Testis (tissue), 3 donors: Measurements from ENCODE around the gene NPAS2. TPM values are rescaled to one million over a fixed set of nuclear protein-coding genes. Genes with fewer than 3 reads are reported as not detected.

Experiments
- DNase-seq: peaks from one replicate; pipeline ENCODE4 v3.0.0-alpha.2; 2019
- H3K27ac ChIP-seq, 2 donors: fragments of 200-600 bp; sonication (generic); one replicate each; pipeline ENCODE4 v1.5.1; 2019
- H3K27me3 ChIP-seq: fragments of 200-600 bp; sonication (generic); one replicate; pipeline ENCODE4 v1.5.1; 2019
- H3K36me3 ChIP-seq: fragments of 200-600 bp; sonication (generic); one replicate; pipeline ENCODE4 v1.5.1; 2017; ENCODE audit warnings: low read depth; ENCODE audit errors: missing control alignments
- H3K4me1 ChIP-seq: fragments of 200-600 bp; sonication (generic); one replicate; pipeline ENCODE4 v1.5.1; 2019
- H3K4me3 ChIP-seq, 2 donors: fragments of 200-600 bp; sonication (generic); one replicate each; pipeline ENCODE4 v1.5.1; 2017 to 2019
- H3K9me3 ChIP-seq: fragments of 200-600 bp; sonication (generic); one replicate; pipeline ENCODE4 v1.5.1; 2017
- POLR2A ChIP-seq: fragments of 450-650 bp; IDR thresholded peaks from one replicate; pipeline ENCODE4 v1.6.1; 2017; ENCODE audit warnings: antibody characterized with exemption, mild to moderate bottlenecking, moderate library complexity
- WGBS, 2 donors: methylation state at CpG; one replicate each; pipeline ENCODE4 v1.1.5; 2018; 5-methylcytosine and 5-hydroxymethylcytosine counted together
- intact Hi-C: fragments of 100-400 bp; cut with DNase I; formaldehyde crosslinking; loops from one replicate; pipeline ENCODE4 v1.15.1; 2023; ENCODE audit warnings: low total_unique reads
- polyA plus RNA-seq: library from polyadenylated mRNA; stranded (reverse); fragments of 350-450 nt; fragmentation: Illumina TruSeq; extraction: RNeasy Lipid Tissue Mini Kit (QIAGEN cat#74804); gene quantifications from one replicate; pipeline ENCODE4 v1.2.3, GENCODE V29; 2014; ENCODE audit warnings: low read depth, low replicate concordance; ENCODE audit not compliant: insufficient read depth
- total RNA-seq, 2 donors: library from RNA; depleted of rRNA; stranded (reverse); fragments of >200 nt; gene quantifications; one replicate each; pipeline ENCODE4 v1.2.3, GENCODE V29; 2016
- TF ChIP-seq, protein P1 (sequence below), 3 experiments: fragments of 450-650 bp in 2 of 3; fragments of 200-600 bp in 1 of 3; sonication (generic) in 1 of 3; IDR thresholded peaks; one replicate each; pipeline ENCODE4 v1.5.1; 2016 to 2019; ENCODE audit warnings: antibody characterized with exemption in 3 of 3, mild to moderate bottlenecking in 2 of 3, moderate library complexity in 1 of 3

Gene NPAS2
- total and polyA plus RNA-seq, 3 donors from 2014 or later: 20.4 to 64.2 (median 46.7) TPM

DNA sequence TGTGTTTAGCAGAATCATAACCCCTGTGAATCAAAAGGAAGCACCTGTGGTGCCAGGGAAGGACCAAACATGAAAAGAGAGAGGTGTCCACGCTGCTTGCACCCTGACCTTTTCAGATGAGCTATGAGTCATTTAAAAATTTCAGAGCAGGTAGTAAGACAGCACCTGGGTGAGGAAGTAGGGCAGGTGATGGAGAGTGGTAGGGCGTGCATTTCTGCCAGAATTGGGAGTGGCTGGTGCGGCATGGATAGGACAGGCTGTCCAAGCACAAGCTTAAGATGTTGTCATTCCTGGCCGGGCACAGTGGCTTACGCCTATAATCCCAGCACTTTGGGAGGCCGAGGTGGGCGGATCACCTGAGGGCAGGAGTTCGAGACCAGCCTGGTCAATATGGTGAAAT, 36.8 kb downstream of the NPAS2 start:
- intact Hi-C loops: no loop called here
- H3K27me3 ChIP-seq: no peaks in the 10 kb centered on the region
- no peak overlapping the region for H3K27ac ChIP-seq
- no peaks in the 10 kb centered on the region for H3K36me3 ChIP-seq
- no peak overlapping the region for H3K4me3 ChIP-seq
- H3K9me3 ChIP-seq: no peaks in the 10 kb centered on the region
- H3K4me1 ChIP-seq: no peaks in the 10 kb centered on the region
- WGBS, 2 donors: 91% methylated on average over 8 of the region's 8 CpGs
- no peak for DNase-seq
- TF ChIP-seq POLR2A: no peak
- TF ChIP-seq, protein P1, sequence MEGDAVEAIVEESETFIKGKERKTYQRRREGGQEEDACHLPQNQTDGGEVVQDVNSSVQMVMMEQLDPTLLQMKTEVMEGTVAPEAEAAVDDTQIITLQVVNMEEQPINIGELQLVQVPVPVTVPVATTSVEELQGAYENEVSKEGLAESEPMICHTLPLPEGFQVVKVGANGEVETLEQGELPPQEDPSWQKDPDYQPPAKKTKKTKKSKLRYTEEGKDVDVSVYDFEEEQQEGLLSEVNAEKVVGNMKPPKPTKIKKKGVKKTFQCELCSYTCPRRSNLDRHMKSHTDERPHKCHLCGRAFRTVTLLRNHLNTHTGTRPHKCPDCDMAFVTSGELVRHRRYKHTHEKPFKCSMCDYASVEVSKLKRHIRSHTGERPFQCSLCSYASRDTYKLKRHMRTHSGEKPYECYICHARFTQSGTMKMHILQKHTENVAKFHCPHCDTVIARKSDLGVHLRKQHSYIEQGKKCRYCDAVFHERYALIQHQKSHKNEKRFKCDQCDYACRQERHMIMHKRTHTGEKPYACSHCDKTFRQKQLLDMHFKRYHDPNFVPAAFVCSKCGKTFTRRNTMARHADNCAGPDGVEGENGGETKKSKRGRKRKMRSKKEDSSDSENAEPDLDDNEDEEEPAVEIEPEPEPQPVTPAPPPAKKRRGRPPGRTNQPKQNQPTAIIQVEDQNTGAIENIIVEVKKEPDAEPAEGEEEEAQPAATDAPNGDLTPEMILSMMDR (IDR thresholded peaks at IDR 0.05): no peak

DNA sequence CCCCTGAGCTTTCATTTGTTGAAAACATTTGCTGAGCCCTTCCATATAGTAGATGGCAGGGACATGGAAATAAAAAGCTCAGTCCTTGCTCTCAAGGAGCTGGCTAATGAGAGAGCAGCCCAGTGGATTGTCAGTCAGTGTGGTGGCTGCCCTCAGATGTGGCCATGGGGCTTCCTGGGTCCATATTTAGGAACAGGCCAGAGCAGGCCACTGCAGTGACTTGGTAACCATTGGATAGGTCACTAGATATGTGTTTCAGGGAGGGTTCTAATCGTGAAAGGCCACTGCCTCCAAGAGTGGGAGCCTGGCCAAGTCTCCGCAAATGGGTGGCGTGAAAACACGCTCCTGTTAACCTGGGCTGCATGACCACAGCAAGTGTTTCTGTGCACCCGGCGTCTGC, 37.4 kb downstream of the NPAS2 start:
- Histone ChIP-seq H3K4me3 (no peak overlapping the region), H3K27me3 (no peaks in the 10 kb centered on the region), H3K27ac (no peak overlapping the region), H3K36me3 (no peaks in the 10 kb centered on the region), H3K9me3 (no peaks in the 10 kb centered on the region), H3K4me1 (no peaks in the 10 kb centered on the region)
- intact Hi-C loops: no loop called here
- no peak for TF ChIP-seq POLR2A
- TF ChIP-seq, protein P1 (IDR thresholded peaks at IDR 0.05): no peak
- DNase-seq: no peak
- 82 to 84% methylated on average over 6 of the region's 6 CpGs for WGBS, 2 donors

DNA sequence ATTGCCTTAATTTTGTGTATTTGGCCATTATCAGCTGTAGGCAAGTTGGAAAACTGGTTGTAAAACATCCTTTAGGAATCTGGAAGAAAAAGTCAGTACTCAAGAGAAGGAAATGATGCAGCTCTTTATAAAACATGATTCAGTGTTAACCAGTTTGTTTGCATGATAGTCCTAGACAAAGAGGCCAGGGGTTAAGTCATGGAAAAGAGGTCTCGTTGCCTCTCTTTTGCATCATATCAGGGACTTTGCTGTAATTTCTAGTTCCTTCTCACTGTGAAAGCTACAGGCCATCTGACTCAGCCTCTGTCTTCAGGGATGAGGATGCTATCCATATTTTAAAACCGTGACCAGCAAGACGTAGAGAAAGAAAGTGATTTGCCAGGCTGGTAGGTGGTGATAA, 38.0 kb downstream of the NPAS2 start:
- Histone ChIP-seq H3K27ac (no peak overlapping the region), H3K4me3 (no peak overlapping the region), H3K27me3 (no peaks in the 10 kb centered on the region), H3K9me3 (no peaks in the 10 kb centered on the region), H3K36me3 (no peaks in the 10 kb centered on the region), H3K4me1 (no peaks in the 10 kb centered on the region)
- DNase-seq: no peak
- WGBS, 2 donors: 93% methylated on average over 3 of the region's 3 CpGs
- TF ChIP-seq, protein P1 (IDR thresholded peaks at IDR 0.05): no peak
- no peak for TF ChIP-seq POLR2A
- intact Hi-C loops: no loop called here

DNA sequence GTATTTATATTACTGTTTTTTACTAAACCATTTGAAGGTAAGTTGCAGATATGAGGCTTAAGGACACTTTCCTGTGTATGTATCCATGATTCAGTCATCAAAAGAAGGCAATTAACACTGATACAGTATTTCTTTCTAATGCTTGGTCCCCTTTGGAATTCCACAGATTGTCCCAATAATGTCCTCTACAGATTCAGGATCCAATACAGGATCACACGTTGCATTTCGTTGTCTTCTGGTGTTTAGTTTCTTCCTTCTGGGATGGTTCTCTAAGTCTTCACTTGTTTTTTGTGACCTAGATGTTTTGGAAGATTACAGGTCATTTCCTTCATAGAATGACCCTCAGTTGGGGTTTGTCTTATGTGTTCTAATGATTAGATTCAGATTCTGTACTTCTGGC, 40.0 kb downstream of the NPAS2 start:
- TF ChIP-seq POLR2A: no peak
- TF ChIP-seq, protein P1 (IDR thresholded peaks at IDR 0.05): no peak
- intact Hi-C loops: no loop called here
- Histone ChIP-seq H3K36me3 (no peaks in the 10 kb centered on the region), H3K27me3 (no peaks in the 10 kb centered on the region), H3K4me1 (no peaks in the 10 kb centered on the region), H3K9me3 (no peaks in the 10 kb centered on the region), H3K4me3 (no peak overlapping the region), H3K27ac (no peak overlapping the region)
- 86 to 91% methylated on average over 2 of the region's 2 CpGs for WGBS, 2 donors
- DNase-seq: no peak

DNA sequence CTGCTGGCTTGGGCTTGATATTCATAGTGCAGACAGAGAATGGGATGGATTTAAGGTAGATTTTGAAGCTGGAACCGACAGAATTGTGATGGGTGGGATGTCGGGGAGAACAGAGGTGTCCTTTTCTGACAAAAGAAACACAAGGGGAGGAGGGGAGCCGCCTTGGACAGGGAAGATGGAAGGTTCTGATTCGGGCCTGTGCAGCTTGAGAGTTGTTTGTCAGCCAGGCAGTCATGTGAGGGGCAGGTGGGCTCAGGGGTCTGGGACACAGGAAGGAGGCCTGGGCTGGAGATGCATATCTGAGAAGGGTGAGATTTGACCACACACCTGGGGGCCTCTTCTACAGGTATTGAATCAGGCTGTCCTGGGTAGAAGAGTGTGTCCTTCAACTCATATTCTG, 41.4 kb downstream of the NPAS2 start:
- H3K27ac ChIP-seq: no peak overlapping the region
- H3K4me1 ChIP-seq: no peaks in the 10 kb centered on the region
- H3K27me3 ChIP-seq: no peaks in the 10 kb centered on the region
- TF ChIP-seq, protein P1 (IDR thresholded peaks at IDR 0.05): no peak
- TF ChIP-seq POLR2A: no peak
- no peak overlapping the region for H3K4me3 ChIP-seq
- no peaks in the 10 kb centered on the region for H3K9me3 ChIP-seq
- no peak for DNase-seq
- no peaks in the 10 kb centered on the region for H3K36me3 ChIP-seq
- intact Hi-C loops: no loop called here
- 90% methylated on average over 4 of the region's 4 CpGs for WGBS, 2 donors
